Astrocyte of the cerebellum (primary cell): ENCODE results near the gene SOSTDC1.
A peak's percentile ranks its signal among the peaks of the same experiment; 100 is the strongest.

Source experiments
- DNase-seq: peaks from one replicate; pipeline ENCODE4 v3.0.0-alpha.2; 2011; ENCODE audit warnings: low read depth
- H3K4me3 ChIP-seq: 2 replicates; pipeline ENCODE4 v1.5.1; 2011; ENCODE audit warnings: mild to moderate bottlenecking, low read depth, low read length, moderate library complexity
- in situ Hi-C: cut with HindIII; loops from 2 replicates; pipeline ENCODE4 v1.10.0; 2017; ENCODE audit warnings: low sequenced_read_pairs
- TF ChIP-seq, protein P1 (sequence below): IDR thresholded peaks from 2 replicates; pipeline ENCODE4 v1.5.1; 2012; ENCODE audit warnings: low read length, low read depth, moderate library complexity, mild to moderate bottlenecking; ENCODE audit errors: missing control alignments

The SOSTDC1 gene

DNA sequence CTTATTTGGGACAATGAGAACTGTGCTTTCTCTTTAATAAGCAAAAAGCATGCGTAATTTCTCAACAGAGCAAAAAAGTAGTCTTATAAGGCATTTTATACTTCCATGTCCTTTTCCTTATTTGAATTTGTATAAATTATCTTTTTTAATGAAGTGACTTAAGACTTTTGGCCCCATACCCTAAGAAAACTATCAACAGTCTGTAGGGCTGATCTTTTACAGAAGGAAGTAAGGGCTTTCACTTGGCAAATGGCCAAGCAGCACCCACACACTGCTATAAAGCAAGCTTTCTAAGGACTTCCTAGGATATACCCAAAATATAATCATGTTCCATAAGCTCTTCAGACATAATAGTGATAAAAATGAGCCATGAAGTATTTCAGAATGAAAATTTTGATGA, 47.6 kb downstream of the SOSTDC1 start:
- no peak for DNase-seq
- in situ Hi-C loops, result loop anchor here (25.0 kb wide), 1 partner anchor 144 kb away; no protein-coding TSS in a partner anchor
- TF ChIP-seq, protein P1, sequence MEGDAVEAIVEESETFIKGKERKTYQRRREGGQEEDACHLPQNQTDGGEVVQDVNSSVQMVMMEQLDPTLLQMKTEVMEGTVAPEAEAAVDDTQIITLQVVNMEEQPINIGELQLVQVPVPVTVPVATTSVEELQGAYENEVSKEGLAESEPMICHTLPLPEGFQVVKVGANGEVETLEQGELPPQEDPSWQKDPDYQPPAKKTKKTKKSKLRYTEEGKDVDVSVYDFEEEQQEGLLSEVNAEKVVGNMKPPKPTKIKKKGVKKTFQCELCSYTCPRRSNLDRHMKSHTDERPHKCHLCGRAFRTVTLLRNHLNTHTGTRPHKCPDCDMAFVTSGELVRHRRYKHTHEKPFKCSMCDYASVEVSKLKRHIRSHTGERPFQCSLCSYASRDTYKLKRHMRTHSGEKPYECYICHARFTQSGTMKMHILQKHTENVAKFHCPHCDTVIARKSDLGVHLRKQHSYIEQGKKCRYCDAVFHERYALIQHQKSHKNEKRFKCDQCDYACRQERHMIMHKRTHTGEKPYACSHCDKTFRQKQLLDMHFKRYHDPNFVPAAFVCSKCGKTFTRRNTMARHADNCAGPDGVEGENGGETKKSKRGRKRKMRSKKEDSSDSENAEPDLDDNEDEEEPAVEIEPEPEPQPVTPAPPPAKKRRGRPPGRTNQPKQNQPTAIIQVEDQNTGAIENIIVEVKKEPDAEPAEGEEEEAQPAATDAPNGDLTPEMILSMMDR, result no peak
- no peak overlapping the region for H3K4me3 ChIP-seq

DNA sequence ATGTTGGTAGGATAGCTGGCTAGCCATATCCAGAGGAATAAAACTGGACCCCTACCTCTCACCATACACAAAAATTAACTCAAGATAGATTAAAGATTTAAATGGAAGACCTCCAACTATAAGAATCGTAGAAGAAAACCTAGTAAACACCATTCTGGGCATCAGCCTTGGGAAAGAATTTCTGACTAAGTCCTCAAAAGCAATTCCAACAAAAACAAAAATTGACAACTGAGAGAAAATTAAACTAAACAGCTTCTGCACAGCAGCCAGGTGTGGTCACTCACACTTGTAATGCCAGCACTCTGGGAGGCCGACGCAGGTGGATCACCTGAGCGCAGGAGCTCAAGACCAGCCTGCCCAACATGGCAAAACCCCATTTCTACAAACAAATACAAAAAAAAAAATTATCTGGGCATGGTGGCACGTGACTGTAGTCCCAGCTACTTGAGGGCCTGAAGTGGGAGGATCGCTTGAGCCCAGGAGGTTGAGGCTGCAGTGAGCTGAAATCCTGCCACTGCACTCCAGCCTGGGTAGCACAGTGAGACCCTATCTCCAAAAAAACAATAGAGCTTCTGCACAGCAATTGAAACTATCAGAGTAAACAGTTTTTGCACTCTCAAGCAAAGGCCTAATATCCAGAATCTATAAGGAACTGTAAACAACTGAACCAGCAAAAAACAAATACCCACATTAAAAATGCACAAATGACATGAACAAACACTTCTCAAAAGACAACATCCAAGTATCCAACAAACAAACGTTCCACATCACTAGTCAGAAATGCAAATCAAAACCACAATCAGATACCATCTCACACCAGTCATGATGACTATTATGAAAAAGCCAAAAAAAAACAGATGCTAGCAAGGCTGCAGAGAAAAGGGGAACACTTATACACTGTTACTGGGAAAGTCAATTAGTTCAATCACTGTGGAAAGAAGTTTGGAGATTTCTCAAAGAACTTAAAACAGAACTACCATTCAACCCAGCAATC, 49.0 kb downstream of the SOSTDC1 start:
- TF ChIP-seq, protein P1, result no peak
- DNase-seq, result peak; percentile 59
- in situ Hi-C loops, result loop anchor here (25.0 kb wide), 1 partner anchor 146 kb away; no protein-coding TSS in a partner anchor
- no peak overlapping the region for H3K4me3 ChIP-seq

DNA sequence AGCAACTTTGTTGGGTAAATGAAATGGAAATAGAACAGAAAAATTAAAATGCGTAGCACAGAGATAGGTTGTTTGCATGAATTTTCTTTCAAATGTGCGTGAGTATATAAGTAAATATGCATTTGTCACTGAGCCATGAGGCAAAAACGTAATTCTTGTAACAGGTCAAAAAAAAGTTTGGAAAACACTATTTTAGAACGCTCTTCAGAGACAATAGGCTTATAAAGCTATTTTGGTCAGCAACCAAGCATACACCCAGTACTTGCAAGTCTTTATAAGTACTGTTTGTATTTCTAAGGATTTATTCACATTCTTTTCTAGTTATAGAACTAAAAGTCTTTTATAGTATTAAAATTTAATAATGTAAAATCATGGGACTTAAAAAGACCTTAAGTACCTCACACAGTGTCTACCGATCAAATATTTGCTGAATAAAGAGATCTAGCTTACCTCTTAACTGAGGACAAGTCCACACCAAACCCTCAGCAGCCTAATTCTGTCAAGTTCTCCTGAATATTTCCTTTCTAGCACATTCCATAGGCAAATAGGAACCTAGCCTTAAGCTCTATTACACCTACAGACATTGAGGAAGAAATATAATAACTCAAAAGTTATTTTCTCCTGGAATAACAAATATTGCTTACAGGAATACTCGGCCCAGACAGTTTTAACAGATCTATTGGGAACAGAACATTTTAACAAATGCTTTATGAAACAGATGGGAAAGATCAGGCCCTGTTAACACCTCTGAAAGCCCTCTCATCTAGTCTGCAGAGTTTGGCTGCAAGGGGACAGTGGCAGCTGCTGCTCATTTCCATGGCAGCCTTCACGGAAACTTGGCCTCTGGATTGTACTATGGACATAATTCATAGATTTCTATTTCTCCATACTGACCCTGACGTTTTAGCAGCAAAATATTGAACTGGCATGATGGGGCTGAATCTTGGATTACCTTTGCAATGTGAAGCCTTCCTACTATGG, 53.0 kb downstream of the SOSTDC1 start:
- TF ChIP-seq, protein P1, result no peak
- in situ Hi-C loops, result loop anchor here (25.0 kb wide), 1 partner anchor 150 kb away; no protein-coding TSS in a partner anchor
- DNase-seq, result no peak
- no peak overlapping the region for H3K4me3 ChIP-seq
